ENCODE measurements around the gene MUC5B.

Gene MUC5B

GRCh38 chr11:1303973-1304372 is 81.1 kb downstream of the MUC5B start:
- H3K9me3 Mint-ChIP-seq, result no peaks in the 10 kb centered on the region
- TF ChIP-seq CTCF (IDR thresholded peaks at IDR 0.05), result no peak
- H3K4me1 Mint-ChIP-seq, result peaks cover 78% of the 10 kb centered on the region
- no peak overlapping the region for H3K4me3 Mint-ChIP-seq
- H3K36me3 Mint-ChIP-seq (ENCODE audit: low read depth), result no peaks in the 10 kb centered on the region
- DNase-seq, result no peak
- no peaks in the 10 kb centered on the region for H3K27me3 Mint-ChIP-seq (ENCODE audit: low read depth, poor library complexity)
- H3K27ac Mint-ChIP-seq, result no peak overlapping the region

GRCh38 chr11:1304380-1304779 is 81.5 kb downstream of the MUC5B start:
- peaks cover 74% of the 10 kb centered on the region for H3K4me1 Mint-ChIP-seq
- DNase-seq, result no peak
- H3K36me3 Mint-ChIP-seq (ENCODE audit: low read depth), result no peaks in the 10 kb centered on the region
- no peak overlapping the region for H3K4me3 Mint-ChIP-seq
- no peaks in the 10 kb centered on the region for H3K9me3 Mint-ChIP-seq
- H3K27ac Mint-ChIP-seq, result no peak overlapping the region
- H3K27me3 Mint-ChIP-seq (ENCODE audit: low read depth, poor library complexity), result no peaks in the 10 kb centered on the region
- TF ChIP-seq CTCF (IDR thresholded peaks at IDR 0.05), result no peak

GRCh38 chr11:1305063-1305495 is 82.2 kb downstream of the MUC5B start:
- DNase-seq, result no peak
- Mint-ChIP-seq H3K27ac (peak overlapping the region; percentile 78), H3K27me3 (ENCODE audit: low read depth, poor library complexity) (no peaks in the 10 kb centered on the region), H3K9me3 (no peaks in the 10 kb centered on the region), H3K4me3 (peak overlapping the region; percentile 21), H3K36me3 (ENCODE audit: low read depth) (no peaks in the 10 kb centered on the region), H3K4me1 (peaks cover 67% of the 10 kb centered on the region)
- TF ChIP-seq CTCF (IDR thresholded peaks at IDR 0.05), result no peak

GRCh38 chr11:1305501-1306056 is 82.7 kb downstream of the MUC5B start:
- no peak for DNase-seq
- H3K27ac Mint-ChIP-seq, result peak overlapping the region; percentile 78
- peaks cover 2% of the 10 kb centered on the region for H3K27me3 Mint-ChIP-seq (ENCODE audit: low read depth, poor library complexity)
- peaks cover 4% of the 10 kb centered on the region for H3K9me3 Mint-ChIP-seq
- peaks cover 3% of the 10 kb centered on the region for H3K36me3 Mint-ChIP-seq (ENCODE audit: low read depth)
- no peak overlapping the region for H3K4me3 Mint-ChIP-seq
- no peak for TF ChIP-seq CTCF (IDR thresholded peaks at IDR 0.05)
- H3K4me1 Mint-ChIP-seq, result peaks cover 65% of the 10 kb centered on the region

- H3K27me3 Mint-ChIP-seq (ENCODE audit: low read depth, poor library complexity), result peaks cover 8% of the 10 kb centered on the region
- peaks cover 13% of the 10 kb centered on the region for H3K9me3 Mint-ChIP-seq
- TF ChIP-seq CTCF (IDR thresholded peaks at IDR 0.05), result no peak
- peaks cover 11% of the 10 kb centered on the region for H3K36me3 Mint-ChIP-seq (ENCODE audit: low read depth)
- no peak for DNase-seq
- H3K4me1 Mint-ChIP-seq, result peaks cover 63% of the 10 kb centered on the region
- peak overlapping the region; percentile 19 for H3K27ac Mint-ChIP-seq
- H3K4me3 Mint-ChIP-seq, result peak overlapping the region; percentile 38
Observed at GRCh38 chr11:1306186-1307162, 83.6 kb downstream of the MUC5B start.
